Liver (tissue), 3 donors: Measurements from ENCODE around the gene TSPOAP1.

Experiments used
- CTCF ChIP-seq: fragments of 150-350 bp; IDR thresholded peaks from 2 replicates; pipeline ENCODE4 v1.5.1; 2017; ENCODE audit warnings: improper control_type of control experiment, low read depth, low read length; ENCODE audit not compliant: missing input control
- EGR1 ChIP-seq, 2 donors: IDR thresholded peaks; 2 replicates each; pipeline ENCODE4 v1.6.1; 2016 to 2018; ENCODE audit warnings: antibody characterized with exemption in 2 of 2, low read depth in 2 of 2
- GABPA ChIP-seq, 2 donors: IDR thresholded peaks in 1 of 2; conservative IDR thresholded peaks in 1 of 2; 2 replicates each; pipeline ENCODE4 v1.6.1; 2016; ENCODE audit warnings: antibody characterized with exemption in 2 of 2, mild to moderate bottlenecking in 1 of 2, moderate library complexity in 1 of 2
- HNF4G ChIP-seq: IDR thresholded peaks from 2 replicates; pipeline ENCODE4 v1.6.1; 2016; ENCODE audit warnings: antibody characterized with exemption
- JUND ChIP-seq, 2 donors: IDR thresholded peaks; 2 replicates each; pipeline ENCODE4 v1.6.1; 2016; ENCODE audit warnings: antibody characterized with exemption in 2 of 2
- MAX ChIP-seq: IDR thresholded peaks from 2 replicates; pipeline ENCODE4 v1.6.1; 2016; ENCODE audit warnings: antibody characterized with exemption
- RAD21 ChIP-seq, 2 donors: IDR thresholded peaks; 2 replicates each; pipeline ENCODE4 v1.6.1; 2016; ENCODE audit warnings: antibody characterized with exemption in 2 of 2, mild to moderate bottlenecking in 2 of 2
- REST ChIP-seq: IDR thresholded peaks from 2 replicates; pipeline ENCODE4 v1.6.1; 2016; ENCODE audit warnings: antibody characterized with exemption, mild to moderate bottlenecking
- SP1 ChIP-seq: IDR thresholded peaks from 2 replicates; pipeline ENCODE4 v1.6.1; 2018; ENCODE audit warnings: antibody characterized with exemption, mild to moderate bottlenecking
- TAF1 ChIP-seq: conservative IDR thresholded peaks from 2 replicates; pipeline ENCODE4 v1.6.1; 2016; ENCODE audit warnings: antibody characterized with exemption, mild to moderate bottlenecking
- YY1 ChIP-seq: IDR thresholded peaks from 2 replicates; pipeline ENCODE4 v1.6.1; 2016; ENCODE audit warnings: antibody characterized with exemption, mild to moderate bottlenecking
- ZBTB33 ChIP-seq: IDR thresholded peaks from 2 replicates; pipeline ENCODE4 v1.6.1; 2016; ENCODE audit warnings: antibody characterized with exemption
- donor health status: healthy.
- donor health status: healthy.

GRCh38 chr17:58331815-58332777 is 3.5 kb upstream of the TSPOAP1 start:
- TF ChIP-seq CTCF (no peak), REST (peak; percentile 17), TAF1 (peak; percentile 75), HNF4G (no peak), MAX (no peak), YY1 (no peak), EGR1 (IDR thresholded peaks at IDR 0.05; ENCODE audit: low read depth in 2 of 2) (no peak), ZBTB33 (no peak), SP1 (no peak), RAD21 (IDR thresholded peaks at IDR 0.05) (no peak), JUND (IDR thresholded peaks at IDR 0.05) (no peak), GABPA (IDR thresholded peaks at IDR 0.05 in 1 of 2, conservative IDR thresholded peaks at IDR 0.05 in 1 of 2) (no peak)
